Measurements from ENCODE around the gene DPH6. TPM values are rescaled to one million over a fixed set of nuclear protein-coding genes. Genes with fewer than 3 reads are reported as not detected.

DPH6 gene
- total RNA-seq, 1 experiment from 2014 or later = 25.7 TPM

- ChIA-PET CTCF (no interaction called here), POLR2A (ENCODE audit: low non-redundant PET) (no interaction called here)
- H3K9me3 ChIP-seq (ENCODE audit: low read depth, low read length, poor library complexity, severe bottlenecking) = no peaks in the 10 kb centered on the region
- H3K27me3 ChIP-seq (replicated peaks; ENCODE audit: insufficient read depth, low read depth, low read length, poor library complexity) = no peaks in the 10 kb centered on the region
- no peak overlapping the region for H3K27ac ChIP-seq (ENCODE audit: low read depth, low read length, poor library complexity, severe bottlenecking)
- DNase-seq (ENCODE audit: low spot score) = no peak
- TF ChIP-seq, protein P1, sequence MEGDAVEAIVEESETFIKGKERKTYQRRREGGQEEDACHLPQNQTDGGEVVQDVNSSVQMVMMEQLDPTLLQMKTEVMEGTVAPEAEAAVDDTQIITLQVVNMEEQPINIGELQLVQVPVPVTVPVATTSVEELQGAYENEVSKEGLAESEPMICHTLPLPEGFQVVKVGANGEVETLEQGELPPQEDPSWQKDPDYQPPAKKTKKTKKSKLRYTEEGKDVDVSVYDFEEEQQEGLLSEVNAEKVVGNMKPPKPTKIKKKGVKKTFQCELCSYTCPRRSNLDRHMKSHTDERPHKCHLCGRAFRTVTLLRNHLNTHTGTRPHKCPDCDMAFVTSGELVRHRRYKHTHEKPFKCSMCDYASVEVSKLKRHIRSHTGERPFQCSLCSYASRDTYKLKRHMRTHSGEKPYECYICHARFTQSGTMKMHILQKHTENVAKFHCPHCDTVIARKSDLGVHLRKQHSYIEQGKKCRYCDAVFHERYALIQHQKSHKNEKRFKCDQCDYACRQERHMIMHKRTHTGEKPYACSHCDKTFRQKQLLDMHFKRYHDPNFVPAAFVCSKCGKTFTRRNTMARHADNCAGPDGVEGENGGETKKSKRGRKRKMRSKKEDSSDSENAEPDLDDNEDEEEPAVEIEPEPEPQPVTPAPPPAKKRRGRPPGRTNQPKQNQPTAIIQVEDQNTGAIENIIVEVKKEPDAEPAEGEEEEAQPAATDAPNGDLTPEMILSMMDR (conservative IDR thresholded peaks at IDR 0.05; ENCODE audit: low read depth, low read length) = no peak
- no peak for TF ChIP-seq EZH2 (IDR thresholded peaks at IDR 0.05; ENCODE audit: borderline replicate concordance, low read depth, low read length, poor library complexity, severe bottlenecking)
- intact Hi-C loops (cut with micrococcal nuclease; ENCODE audit: unreplicated experiment) = loop anchor here (10.0 kb wide), 1 partner anchor 263 kb away; no protein-coding TSS in a partner anchor
- H3K4me3 ChIP-seq (ENCODE audit: low read depth, low read length, poor library complexity, severe bottlenecking) = no peak overlapping the region
- BruUV-seq (replicated peaks) = no TSS peak
- H3K4me1 ChIP-seq (ENCODE audit: insufficient read depth, low read length, poor library complexity, severe bottlenecking) = peaks cover 14% of the 10 kb centered on the region
- no peaks in the 10 kb centered on the region for H3K36me3 ChIP-seq (ENCODE audit: insufficient read depth, low read length, poor library complexity, severe bottlenecking)
Observed at GRCh38 chr15:35448294-35448693, 97.7 kb downstream of the DPH6 start.

GRCh38 chr15:35445891-35446290 is 100.1 kb downstream of the DPH6 start:
- intact Hi-C loops (cut with micrococcal nuclease; ENCODE audit: unreplicated experiment) = loop anchor here (10.0 kb wide), 1 partner anchor 261 kb away; no protein-coding TSS in a partner anchor
- POLR2A ChIA-PET (ENCODE audit: low non-redundant PET) = no interaction called here
- TF ChIP-seq, protein P1 (conservative IDR thresholded peaks at IDR 0.05; ENCODE audit: low read depth, low read length) = no peak
- no peak for TF ChIP-seq EZH2 (IDR thresholded peaks at IDR 0.05; ENCODE audit: borderline replicate concordance, low read depth, low read length, poor library complexity, severe bottlenecking)
- H3K9me3 ChIP-seq (ENCODE audit: low read depth, low read length, poor library complexity, severe bottlenecking) = no peaks in the 10 kb centered on the region
- peaks cover 12% of the 10 kb centered on the region for H3K4me1 ChIP-seq (ENCODE audit: insufficient read depth, low read length, poor library complexity, severe bottlenecking)
- no peaks in the 10 kb centered on the region for H3K27me3 ChIP-seq (replicated peaks; ENCODE audit: insufficient read depth, low read depth, low read length, poor library complexity)
- CTCF ChIA-PET = interaction anchor here (1.2 to 4.0 kb wide), 2 partner anchors 19 to 157 kb away, joined by 4 to 68 read pairs; no protein-coding TSS in a partner anchor
- H3K4me3 ChIP-seq (ENCODE audit: low read depth, low read length, poor library complexity, severe bottlenecking) = no peak overlapping the region
- H3K36me3 ChIP-seq (ENCODE audit: insufficient read depth, low read length, poor library complexity, severe bottlenecking) = no peaks in the 10 kb centered on the region
- DNase-seq (ENCODE audit: low spot score) = no peak
- H3K27ac ChIP-seq (ENCODE audit: low read depth, low read length, poor library complexity, severe bottlenecking) = no peak overlapping the region
- BruUV-seq (replicated peaks) = no TSS peak

DNA sequence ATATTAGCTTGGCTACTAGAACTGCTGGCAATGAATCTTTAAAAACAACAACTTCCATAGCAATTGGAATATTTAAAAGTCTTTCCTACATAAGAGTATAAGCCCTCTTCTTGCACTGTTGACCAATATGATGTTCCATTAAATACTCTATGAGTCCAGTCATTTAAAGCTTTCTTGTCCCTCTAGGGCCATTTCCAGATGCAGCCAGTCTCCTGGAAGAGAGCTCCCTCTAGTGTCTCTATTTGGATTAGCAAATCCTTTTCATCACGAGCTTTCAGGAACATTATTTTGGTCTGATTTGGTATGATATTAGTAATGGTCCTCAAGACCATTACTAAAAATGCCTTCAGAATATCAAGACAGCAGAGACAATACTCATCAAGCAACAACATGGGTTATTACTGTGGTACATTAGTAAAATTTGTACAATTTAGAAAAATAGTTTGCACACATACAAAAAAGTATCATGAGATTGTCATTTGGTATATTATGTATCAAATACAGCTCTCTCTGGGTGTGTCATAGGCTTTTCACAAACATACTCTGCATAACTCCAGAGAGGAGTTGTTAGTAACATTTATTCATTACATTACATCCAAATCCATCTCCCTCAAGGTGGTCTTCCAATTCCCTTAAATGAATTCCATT is 101.3 kb downstream of the DPH6 start:
- ChIA-PET POLR2A (ENCODE audit: low non-redundant PET) (no interaction called here), CTCF (interaction anchor here (0.6 to 4.0 kb wide), 6 partner anchors 11 to 823 kb away, joined by 3 to 68 read pairs (median 4); no protein-coding TSS in a partner anchor)
- intact Hi-C loops (cut with micrococcal nuclease; ENCODE audit: unreplicated experiment) = loop anchor here (1.0 to 10.0 kb wide), 3 partner anchors 155 to 366 kb away; no protein-coding TSS in a partner anchor
- DNase-seq (ENCODE audit: low spot score) = peak; percentile 62
- H3K27me3 ChIP-seq (replicated peaks; ENCODE audit: insufficient read depth, low read depth, low read length, poor library complexity) = no peaks in the 10 kb centered on the region
- H3K4me3 ChIP-seq (ENCODE audit: low read depth, low read length, poor library complexity, severe bottlenecking) = no peak overlapping the region
- H3K9me3 ChIP-seq (ENCODE audit: low read depth, low read length, poor library complexity, severe bottlenecking) = no peaks in the 10 kb centered on the region
- no peaks in the 10 kb centered on the region for H3K36me3 ChIP-seq (ENCODE audit: insufficient read depth, low read length, poor library complexity, severe bottlenecking)
- no peak for TF ChIP-seq EZH2 (IDR thresholded peaks at IDR 0.05; ENCODE audit: borderline replicate concordance, low read depth, low read length, poor library complexity, severe bottlenecking)
- TF ChIP-seq, protein P1 (conservative IDR thresholded peaks at IDR 0.05; ENCODE audit: low read depth, low read length) = peak; percentile 88
- no peak overlapping the region for H3K27ac ChIP-seq (ENCODE audit: low read depth, low read length, poor library complexity, severe bottlenecking)
- BruUV-seq (replicated peaks) = no TSS peak
- H3K4me1 ChIP-seq (ENCODE audit: insufficient read depth, low read length, poor library complexity, severe bottlenecking) = peaks cover under 1% of the 10 kb centered on the region

Measured in A673 (cell line).